CD4-positive, alpha-beta T cell treated with Interleukin-4 for 1 hour (primary cell): Measurements from ENCODE around the gene TSPAN7.

Experiments used
- DNase-seq, 2 donors: peaks; one replicate each; pipeline ENCODE4 v3.0.0-alpha.2; 2020 to 2022

TSPAN7 gene

DNA sequence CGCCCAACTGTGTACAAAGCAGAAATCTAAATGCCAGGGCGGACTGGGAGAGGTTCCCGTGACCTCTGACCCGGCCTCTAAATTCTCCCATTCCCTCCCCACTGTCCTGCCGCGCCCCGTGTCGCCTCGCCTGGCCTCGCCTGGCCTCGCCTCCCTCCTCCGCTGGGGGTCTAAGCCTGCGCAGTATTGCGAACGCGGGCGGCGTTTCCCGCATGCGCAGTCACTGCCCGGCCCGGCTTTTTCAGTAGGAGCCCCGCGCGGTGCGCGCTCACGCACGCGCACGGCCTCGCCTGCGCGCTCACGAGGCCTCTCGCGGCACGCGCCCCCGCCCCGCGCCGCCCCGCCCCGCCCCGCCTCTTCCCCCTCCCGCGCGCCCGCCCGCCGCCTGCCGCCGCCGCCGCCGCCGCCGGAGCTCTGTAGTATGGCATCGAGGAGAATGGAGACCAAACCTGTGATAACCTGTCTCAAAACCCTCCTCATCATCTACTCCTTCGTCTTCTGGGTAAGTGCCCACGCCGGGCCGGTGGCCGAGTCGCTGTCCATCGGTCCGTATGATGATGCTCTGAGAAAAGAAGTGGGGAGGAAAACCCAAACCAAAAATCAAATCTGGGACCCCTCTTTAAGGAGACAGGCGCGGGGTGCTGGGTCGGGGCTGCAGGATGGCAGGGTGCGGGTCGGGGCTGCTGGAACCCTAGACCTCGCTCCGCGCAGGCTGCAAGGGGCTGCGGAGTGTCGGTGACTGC is at the start of gene TSPAN7:
Gene TSPAN7 (plus strand): TSS at position 417 of the 743 bp plus-strand sequence. CDS start 5 bp downstream, at position 422.
- DNase-seq: peak; percentile 79 to 80

- no peak for DNase-seq
These were observed 48.1 kb upstream of the TSPAN7 start for GRCh38 chrX:38513112-38513742.

DNA sequence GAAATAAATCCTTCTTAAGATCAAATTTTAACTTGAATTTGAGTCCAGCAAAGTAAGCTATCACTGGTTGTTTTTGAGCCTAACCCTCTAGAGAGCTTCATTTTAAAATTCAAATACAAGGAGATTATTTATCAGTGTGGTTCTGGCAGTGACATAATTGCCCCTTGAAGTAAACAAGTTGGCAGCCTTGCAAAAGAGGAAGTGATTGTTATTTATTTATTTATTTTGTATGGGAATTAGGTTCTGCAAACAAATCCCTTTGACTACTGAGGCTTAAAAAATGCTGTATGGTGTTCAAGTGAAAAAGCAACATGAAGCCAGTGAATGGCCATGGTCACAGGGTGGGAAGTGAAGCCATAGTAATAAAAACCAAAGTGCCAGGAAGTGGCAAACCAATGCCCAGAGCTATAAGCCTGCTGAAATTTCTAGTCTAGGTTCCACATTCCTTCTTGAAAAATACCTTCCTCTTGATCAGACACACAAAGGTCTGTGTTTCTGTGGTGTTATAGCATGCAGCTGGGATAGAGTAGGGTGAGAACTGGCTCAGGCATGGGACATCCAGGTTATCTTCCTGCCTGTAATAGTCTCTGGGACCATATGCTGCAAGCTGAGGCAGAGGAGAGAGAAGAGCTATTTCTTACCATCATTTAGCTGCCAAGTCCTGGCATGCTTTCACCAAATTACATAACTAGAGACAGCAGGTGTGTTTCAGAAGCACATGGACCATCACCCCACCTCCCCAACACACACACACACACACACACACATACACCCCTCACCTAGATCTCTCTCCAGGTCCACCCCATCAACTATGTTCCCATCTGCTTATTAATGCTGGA is 47.1 kb upstream of the TSPAN7 start:
- no peak for DNase-seq

GRCh38 chrX:38515291-38515690 is 46.1 kb upstream of the TSPAN7 start:
- DNase-seq: no peak

DNA sequence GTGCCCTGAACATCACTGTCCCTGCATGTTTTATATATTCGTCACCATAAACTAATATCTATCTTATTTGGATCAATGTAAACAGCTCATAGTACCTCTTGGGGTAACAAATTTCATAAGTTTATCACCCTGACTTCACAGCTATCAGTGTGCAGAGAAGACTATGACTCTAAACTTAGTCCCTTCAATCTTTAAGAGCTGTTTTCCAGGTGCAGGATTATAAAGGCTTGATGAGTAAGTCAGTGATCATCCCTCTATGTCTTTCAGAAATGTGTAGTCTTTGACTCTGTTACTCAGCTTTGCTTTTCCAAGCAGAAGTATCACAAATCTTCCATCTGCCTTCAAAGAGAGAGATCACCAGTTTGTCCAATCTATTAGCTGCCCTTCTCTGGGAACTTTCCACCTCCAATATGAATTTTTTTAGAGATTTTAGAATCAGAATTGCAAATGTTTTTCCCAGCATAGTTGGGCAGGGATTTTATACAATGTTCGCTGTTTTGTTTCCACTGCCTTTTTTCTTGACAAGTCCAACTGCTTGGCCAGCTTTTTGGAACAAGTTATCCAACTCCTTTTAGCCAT is 45.1 kb upstream of the TSPAN7 start:
- DNase-seq: no peak

GRCh38 chrX:38519651-38520050 is 41.7 kb upstream of the TSPAN7 start:
- DNase-seq: no peak

DNA sequence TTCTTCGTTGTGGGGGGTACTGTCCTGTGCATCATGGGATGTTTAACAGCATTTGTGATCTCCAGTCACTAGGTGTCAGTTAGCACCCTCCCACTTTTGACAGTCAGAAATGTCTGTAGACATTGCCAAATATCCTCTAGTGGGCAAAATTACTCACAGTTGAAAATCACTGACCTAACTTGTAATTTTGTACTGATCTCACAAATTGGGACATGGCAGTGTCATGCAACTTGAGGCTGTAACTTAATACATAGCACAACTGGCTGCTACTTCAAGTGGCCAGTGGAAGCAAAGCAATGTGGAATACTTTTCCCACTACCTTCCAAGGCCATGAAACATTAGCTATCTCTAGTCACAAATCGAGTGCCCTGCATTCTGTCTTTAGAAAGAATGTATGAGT is 23.2 kb upstream of the TSPAN7 start:
- DNase-seq: no peak

GRCh38 chrX:38539748-38540147 is 21.6 kb upstream of the TSPAN7 start:
- no peak for DNase-seq

DNA sequence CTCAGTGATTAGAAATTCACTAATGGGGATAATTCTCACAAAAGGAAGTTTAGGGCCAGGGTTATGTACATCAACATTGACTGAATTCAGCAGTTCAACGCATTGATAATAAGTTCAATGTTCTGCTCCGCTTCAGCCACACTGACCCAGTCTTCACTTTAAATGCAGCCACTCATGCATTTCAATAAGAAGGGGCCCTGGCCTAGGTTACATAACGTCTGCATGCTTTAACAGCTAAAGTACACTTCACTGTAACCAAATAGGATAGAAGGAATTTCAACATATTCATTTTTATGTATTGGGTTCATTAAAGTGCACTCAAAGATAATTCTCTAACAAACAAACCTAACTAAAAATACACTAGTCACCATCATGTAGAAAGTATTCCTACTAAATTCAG is 12.8 kb upstream of the TSPAN7 start:
- DNase-seq: no peak

- DNase-seq: no peak
These were observed 8.6 kb upstream of the TSPAN7 start for GRCh38 chrX:38552721-38553120.

GRCh38 chrX:38558686-38559085 is 2.7 kb upstream of the TSPAN7 start:
- no peak for DNase-seq

- DNase-seq: no peak
These were observed 591 bp upstream of the TSPAN7 start for GRCh38 chrX:38560776-38561125.

DNA sequence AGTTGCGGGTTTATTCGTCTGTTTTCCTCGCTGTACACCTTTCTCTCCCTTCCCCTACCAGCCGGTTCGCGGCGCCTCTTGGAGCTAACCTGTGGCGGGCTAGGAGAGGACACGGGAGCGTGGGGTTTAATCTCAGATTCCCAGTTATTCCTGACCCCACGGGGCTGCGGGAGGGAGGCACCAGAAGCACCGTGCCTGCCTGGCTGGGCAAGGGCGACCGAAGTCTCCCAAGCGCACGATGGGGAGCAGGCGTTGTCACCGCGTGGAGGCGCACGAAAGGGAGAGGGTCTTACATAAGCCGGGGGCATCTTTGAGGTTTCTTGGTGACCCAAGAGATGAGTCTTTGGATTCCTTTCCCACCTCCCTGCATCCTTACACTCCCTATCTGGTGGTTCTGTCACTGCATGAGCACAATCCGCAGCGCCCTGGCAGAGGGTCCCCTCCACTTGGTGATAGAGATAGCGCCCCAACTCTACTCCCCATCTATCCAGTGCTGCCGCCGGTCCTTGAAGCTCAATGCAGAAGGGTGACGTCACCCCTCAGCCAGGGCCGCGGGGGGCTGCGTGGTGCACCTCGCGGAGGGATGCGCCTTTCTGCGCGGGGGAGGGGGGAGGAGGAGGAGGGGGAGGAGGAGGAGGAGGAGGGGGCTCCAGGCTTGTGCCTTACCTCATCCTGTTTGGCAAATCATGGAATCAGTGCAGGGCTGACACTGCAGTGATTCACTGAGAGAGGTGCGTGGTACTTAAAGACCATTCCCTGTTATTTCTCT is 793 bp downstream of the TSPAN7 start:
- peak in 1 of 2 donors; percentile 4 for DNase-seq

DNA sequence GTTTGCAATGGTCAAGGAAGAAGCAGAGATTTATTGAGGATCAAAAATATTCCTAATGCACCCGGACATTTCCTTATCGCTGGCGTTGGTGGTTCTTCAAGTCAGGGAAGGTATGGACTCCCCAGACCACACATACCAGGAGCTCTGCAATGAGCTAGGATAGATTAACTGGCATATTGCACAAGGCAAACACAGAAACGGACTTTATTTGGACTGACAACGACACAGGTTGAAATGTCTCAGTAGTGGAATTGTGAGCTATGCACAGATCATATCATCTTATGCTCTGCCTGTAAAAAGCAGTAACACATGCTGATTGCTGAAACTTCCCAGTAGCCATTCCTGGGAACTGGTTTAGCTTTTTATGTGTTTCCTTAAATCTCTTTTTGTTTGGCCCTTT is 1.7 kb downstream of the TSPAN7 start:
- DNase-seq: no peak

GRCh38 chrX:38570396-38570795 is 9.1 kb downstream of the TSPAN7 start:
- no peak for DNase-seq

- no peak for DNase-seq
These were observed 9.7 kb downstream of the TSPAN7 start for GRCh38 chrX:38571058-38571457.

- DNase-seq: no peak
These were observed 13.5 kb downstream of the TSPAN7 start for GRCh38 chrX:38574858-38575257.

DNA sequence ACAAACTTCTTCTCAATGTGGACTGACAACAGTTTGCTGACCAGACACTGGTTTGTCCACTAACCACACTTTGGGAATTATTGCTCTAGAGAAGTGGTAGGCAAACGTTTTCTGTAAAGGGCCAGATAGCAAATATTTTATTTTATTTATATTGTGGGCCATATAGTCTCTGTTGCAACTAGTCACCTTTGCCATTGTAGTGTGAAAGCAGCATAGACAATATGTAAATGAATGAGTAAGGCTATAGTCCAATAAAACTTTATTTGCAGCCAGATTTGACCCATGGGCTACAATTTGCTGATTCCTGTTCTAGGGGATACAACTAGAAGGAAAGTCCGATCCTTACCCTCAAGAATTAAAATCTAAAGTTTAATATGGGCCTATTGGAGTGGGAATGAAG is 14.5 kb downstream of the TSPAN7 start:
- no peak for DNase-seq

- no peak for DNase-seq
These were observed 16.4 kb downstream of the TSPAN7 start for GRCh38 chrX:38577738-38578137.

DNA sequence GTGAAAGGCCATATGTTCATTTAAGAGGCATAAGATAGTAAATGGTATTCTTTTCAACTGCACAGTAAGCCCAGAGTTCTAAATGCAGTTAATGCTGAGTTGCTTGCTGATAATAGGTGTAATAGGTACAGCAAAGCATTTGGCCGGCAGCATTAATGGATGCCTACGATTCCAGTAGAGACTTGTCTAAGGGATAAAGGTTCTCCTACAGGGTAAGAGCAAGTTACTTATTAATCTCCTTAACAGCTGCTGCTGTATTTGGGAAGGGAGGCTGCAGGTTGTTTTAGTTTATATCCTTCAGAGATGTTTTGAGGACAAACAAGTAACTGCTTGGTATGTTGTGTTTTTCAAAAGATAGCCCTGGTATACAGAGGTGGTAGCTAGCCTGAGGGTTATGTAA is 16.8 kb downstream of the TSPAN7 start:
- no peak for DNase-seq

- DNase-seq: no peak
These were observed 21.8 kb downstream of the TSPAN7 start for GRCh38 chrX:38583181-38583580.

GRCh38 chrX:38594434-38594833 is 33.1 kb downstream of the TSPAN7 start:
- no peak for DNase-seq

DNA sequence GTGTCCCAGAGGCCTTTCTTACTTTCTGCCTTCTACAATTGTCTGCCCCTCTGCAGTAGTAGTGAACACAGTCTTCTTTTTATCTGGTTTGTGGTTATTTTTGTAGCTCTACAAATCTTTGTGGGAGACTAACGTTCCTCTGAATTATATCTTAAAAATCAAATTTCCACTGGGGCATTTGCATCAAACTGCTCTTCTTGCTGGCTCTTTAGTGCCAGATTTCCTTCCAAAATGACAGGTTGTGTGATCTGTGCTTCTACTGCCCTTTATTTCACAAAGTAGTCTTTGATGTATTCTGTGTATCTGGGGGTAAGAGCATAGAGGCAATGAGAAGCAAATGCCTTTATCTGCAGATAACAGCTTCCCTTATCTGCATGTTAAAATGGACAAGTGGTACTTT is 34.5 kb downstream of the TSPAN7 start:
- DNase-seq: no peak
